ENCODE data around the gene HTR2A. TPM values are rescaled to one million over a fixed set of nuclear protein-coding genes. Genes with fewer than 3 reads are reported as not detected.

HTR2A gene
- total RNA-seq, 1 donor from 2014 or later: 2.2 TPM

DNA sequence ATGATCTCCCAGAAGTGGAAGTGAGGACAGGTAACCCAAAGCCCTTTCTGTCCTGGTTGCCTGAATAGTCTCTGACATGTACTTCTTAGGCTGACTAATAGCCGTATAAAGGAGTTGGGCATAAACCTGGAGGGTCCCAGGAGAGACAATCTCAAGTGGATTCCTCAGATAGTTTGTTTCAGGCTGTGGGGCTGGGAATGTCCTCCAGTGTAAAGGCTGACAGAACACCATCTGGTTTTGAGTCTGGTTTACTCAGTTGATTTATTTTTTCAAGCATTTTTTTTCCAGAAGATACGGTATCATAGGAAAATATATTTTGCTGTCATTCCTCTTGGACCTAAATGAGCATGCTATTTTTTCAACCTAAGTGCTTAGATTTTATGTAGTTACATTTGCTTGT, 15.2 kb downstream of the HTR2A start:
- Histone ChIP-seq H3K36me3 (no peaks in the 10 kb centered on the region), H3K4me3 (no peak overlapping the region), H3K27me3 (no peaks in the 10 kb centered on the region), H3K27ac (no peak overlapping the region), H3K9me3 (no peaks in the 10 kb centered on the region), H3K4me1 (no peaks in the 10 kb centered on the region)
- no peak for TF ChIP-seq POLR2A (IDR thresholded peaks at IDR 0.05)
- no peak for TF ChIP-seq POLR2AphosphoS5 (IDR thresholded peaks at IDR 0.05; ENCODE audit: insufficient read depth in 1 of 2, low read depth in 1 of 2)
- TF ChIP-seq, protein P1, sequence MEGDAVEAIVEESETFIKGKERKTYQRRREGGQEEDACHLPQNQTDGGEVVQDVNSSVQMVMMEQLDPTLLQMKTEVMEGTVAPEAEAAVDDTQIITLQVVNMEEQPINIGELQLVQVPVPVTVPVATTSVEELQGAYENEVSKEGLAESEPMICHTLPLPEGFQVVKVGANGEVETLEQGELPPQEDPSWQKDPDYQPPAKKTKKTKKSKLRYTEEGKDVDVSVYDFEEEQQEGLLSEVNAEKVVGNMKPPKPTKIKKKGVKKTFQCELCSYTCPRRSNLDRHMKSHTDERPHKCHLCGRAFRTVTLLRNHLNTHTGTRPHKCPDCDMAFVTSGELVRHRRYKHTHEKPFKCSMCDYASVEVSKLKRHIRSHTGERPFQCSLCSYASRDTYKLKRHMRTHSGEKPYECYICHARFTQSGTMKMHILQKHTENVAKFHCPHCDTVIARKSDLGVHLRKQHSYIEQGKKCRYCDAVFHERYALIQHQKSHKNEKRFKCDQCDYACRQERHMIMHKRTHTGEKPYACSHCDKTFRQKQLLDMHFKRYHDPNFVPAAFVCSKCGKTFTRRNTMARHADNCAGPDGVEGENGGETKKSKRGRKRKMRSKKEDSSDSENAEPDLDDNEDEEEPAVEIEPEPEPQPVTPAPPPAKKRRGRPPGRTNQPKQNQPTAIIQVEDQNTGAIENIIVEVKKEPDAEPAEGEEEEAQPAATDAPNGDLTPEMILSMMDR (IDR thresholded peaks at IDR 0.05): no peak
- DNase-seq (ENCODE audit: extremely low spot score in 2 of 2): no peak
- intact Hi-C loops (cut with DNase I): no loop called here

DNA sequence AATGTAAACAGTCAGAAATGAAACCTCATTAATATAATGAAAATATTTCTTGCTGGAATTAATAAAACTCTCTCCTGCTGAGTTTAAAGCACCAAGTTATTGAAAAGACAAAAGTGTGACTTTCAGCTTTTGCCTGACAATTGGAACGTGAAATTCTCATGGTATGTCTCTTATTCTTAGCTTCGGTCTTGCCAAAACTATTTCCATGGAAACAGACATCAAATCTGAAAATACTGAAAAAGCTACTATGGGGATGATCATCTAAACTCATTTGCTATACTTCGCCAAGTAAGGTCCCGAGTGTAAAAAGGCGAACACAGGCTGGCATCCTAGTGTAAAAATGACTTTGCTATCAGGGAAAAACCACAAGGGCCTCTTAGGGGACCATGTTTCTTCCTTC, 22.8 kb downstream of the HTR2A start:
- H3K36me3 ChIP-seq: no peaks in the 10 kb centered on the region

GRCh38 chr13:46871557-46871956, 25.3 kb downstream of the HTR2A start:
- no peaks in the 10 kb centered on the region for H3K4me1 ChIP-seq
- H3K27me3 ChIP-seq: no peaks in the 10 kb centered on the region
- no peaks in the 10 kb centered on the region for H3K36me3 ChIP-seq
- no peaks in the 10 kb centered on the region for H3K9me3 ChIP-seq
- intact Hi-C loops (cut with DNase I): no loop called here
- H3K27ac ChIP-seq: no peak overlapping the region
- no peak overlapping the region for H3K4me3 ChIP-seq
- no peak for DNase-seq (ENCODE audit: extremely low spot score in 2 of 2)
- TF ChIP-seq, protein P1 (IDR thresholded peaks at IDR 0.05): no peak

More for the DNA sequence above, 22.8 kb downstream of the HTR2A start:
- no peak for DNase-seq (ENCODE audit: extremely low spot score in 2 of 2)
- TF ChIP-seq POLR2A (IDR thresholded peaks at IDR 0.05) (no peak), POLR2AphosphoS5 (IDR thresholded peaks at IDR 0.05; ENCODE audit: insufficient read depth in 1 of 2, low read depth in 1 of 2) (no peak)
- TF ChIP-seq, protein P1 (IDR thresholded peaks at IDR 0.05): no peak
- no peak overlapping the region for H3K4me3 ChIP-seq
- H3K27me3 ChIP-seq: no peaks in the 10 kb centered on the region
- intact Hi-C loops (cut with DNase I): no loop called here
- no peaks in the 10 kb centered on the region for H3K4me1 ChIP-seq
- no peaks in the 10 kb centered on the region for H3K9me3 ChIP-seq
- H3K27ac ChIP-seq: no peak overlapping the region

DNA sequence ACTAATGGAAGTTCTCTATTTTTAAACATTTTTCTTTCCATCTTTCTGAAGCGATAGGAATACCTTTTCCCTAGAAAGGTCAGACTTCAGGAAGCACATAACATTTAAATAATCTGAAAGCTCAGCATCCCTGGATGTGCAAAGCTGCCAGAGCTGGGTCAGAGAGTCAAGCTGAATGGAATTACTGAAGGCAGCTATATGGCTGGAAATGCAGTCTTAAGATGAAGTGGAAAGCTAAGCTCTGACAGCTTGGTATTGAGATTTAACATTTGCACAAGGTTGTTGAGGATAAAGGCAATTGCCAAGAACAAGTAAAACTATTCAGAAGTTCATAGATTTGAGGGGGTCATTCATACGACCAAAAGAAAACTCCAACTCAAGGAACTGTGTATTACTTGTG, 28.8 kb downstream of the HTR2A start:
- DNase-seq (ENCODE audit: extremely low spot score in 2 of 2): no peak
- Histone ChIP-seq H3K4me1 (peaks cover 11% of the 10 kb centered on the region), H3K27me3 (no peaks in the 10 kb centered on the region), H3K36me3 (no peaks in the 10 kb centered on the region), H3K4me3 (no peak overlapping the region), H3K27ac (no peak overlapping the region), H3K9me3 (no peaks in the 10 kb centered on the region)
- intact Hi-C loops (cut with DNase I): no loop called here
- TF ChIP-seq POLR2AphosphoS5 (IDR thresholded peaks at IDR 0.05; ENCODE audit: insufficient read depth in 1 of 2, low read depth in 1 of 2): no peak
- TF ChIP-seq, protein P1 (IDR thresholded peaks at IDR 0.05): no peak
- no peak for TF ChIP-seq POLR2A (IDR thresholded peaks at IDR 0.05)

DNA sequence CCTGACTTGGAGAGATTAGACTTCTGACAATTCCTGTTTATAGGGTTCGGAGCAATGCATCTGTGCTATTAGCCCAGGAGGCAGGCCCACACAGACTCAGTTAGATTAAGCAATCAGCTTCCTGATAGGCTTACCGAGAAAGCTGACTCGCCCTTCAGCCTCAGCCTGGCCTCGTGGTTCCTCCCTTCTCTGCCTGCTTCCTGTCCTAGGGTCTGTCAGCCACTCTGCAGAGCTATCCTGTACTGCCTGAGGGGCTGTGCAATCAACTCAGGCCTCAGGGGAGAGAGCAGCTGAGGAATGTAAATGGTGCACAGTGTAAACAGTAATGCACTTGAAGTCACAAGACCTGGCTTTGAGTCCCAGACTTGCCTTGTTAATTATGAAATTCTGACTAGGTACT, 30.7 kb downstream of the HTR2A start:
- no peak for DNase-seq (ENCODE audit: extremely low spot score in 2 of 2)
- H3K27ac ChIP-seq: no peak overlapping the region
- H3K4me3 ChIP-seq: no peak overlapping the region
- no peaks in the 10 kb centered on the region for H3K9me3 ChIP-seq
- H3K27me3 ChIP-seq: no peaks in the 10 kb centered on the region
- H3K36me3 ChIP-seq: no peaks in the 10 kb centered on the region
- TF ChIP-seq POLR2AphosphoS5 (IDR thresholded peaks at IDR 0.05; ENCODE audit: insufficient read depth in 1 of 2, low read depth in 1 of 2) (no peak), POLR2A (IDR thresholded peaks at IDR 0.05) (no peak)
- TF ChIP-seq, protein P1 (IDR thresholded peaks at IDR 0.05): no peak
- intact Hi-C loops (cut with DNase I): no loop called here
- peaks cover 11% of the 10 kb centered on the region for H3K4me1 ChIP-seq
